H1 (cell line): ENCODE measurements around the gene STARD7.

Source experiments
- BCL11A ChIP-seq, 2 experiments: IDR thresholded peaks; one replicate each; pipeline ENCODE4 v1.6.1; 2011; ENCODE audit warnings: low read depth in 2 of 2, low read length in 2 of 2, mild to moderate bottlenecking in 2 of 2
- CBX5 ChIP-seq: fragments of 300-800, 300-1000 bp; sonication (generic); IDR thresholded peaks from 2 replicates; pipeline ENCODE4 v1.7.1; 2016; ENCODE audit warnings: antibody characterized with exemption, low read length, low read depth
- CHD1 ChIP-seq: IDR thresholded peaks from 2 replicates; pipeline ENCODE4 v1.6.1; 2012; ENCODE audit warnings: low read depth, low read length, improper control_type of control experiment
- EZH2 ChIP-seq: fragments of 200-600 bp; sonication (generic); IDR thresholded peaks from 2 replicates; pipeline ENCODE4 v1.7.1; 2012; ENCODE audit warnings: low read depth, mild to moderate bottlenecking, moderate library complexity, low read length, inconsistent platforms; ENCODE audit not compliant: severe bottlenecking
- GABPA ChIP-seq: IDR thresholded peaks from 2 replicates; pipeline ENCODE4 v1.6.1; 2011; ENCODE audit warnings: mild to moderate bottlenecking, low read length, moderate library complexity, borderline replicate concordance; ENCODE audit not compliant: insufficient read depth
- KDM1A ChIP-seq: fragments of 200-600, 300-600 bp; sonication (generic); IDR thresholded peaks from 2 replicates; pipeline ENCODE4 v1.7.1; 2016; ENCODE audit warnings: mild to moderate bottlenecking, low read length, borderline replicate concordance
- KDM4A ChIP-seq: IDR thresholded peaks from one replicate; pipeline ENCODE4 v1.7.1; 2012; ENCODE audit warnings: low read depth, mild to moderate bottlenecking, moderate library complexity, low read length, inconsistent platforms; ENCODE audit not compliant: severe bottlenecking
- POLR2A ChIP-seq, 2 experiments: IDR thresholded peaks; 1 replicate in 1 of 2; 2 replicates in 1 of 2; pipeline ENCODE4 v1.6.1; 2011; ENCODE audit warnings: low read depth in 2 of 2, low read length in 2 of 2, mild to moderate bottlenecking in 2 of 2; ENCODE audit errors: control extremely low read depth in 1 of 2
- POLR2AphosphoS5 ChIP-seq: IDR thresholded peaks from 2 replicates; pipeline ENCODE4 v1.6.1; 2011; ENCODE audit warnings: low read depth, low read length
- RAD21 ChIP-seq, 2 experiments: IDR thresholded peaks in 1 of 2; conservative IDR thresholded peaks in 1 of 2; 2 replicates each; pipeline ENCODE4 v1.6.1; 2011; ENCODE audit warnings: low read depth in 2 of 2, low read length in 2 of 2, improper control_type of control experiment in 1 of 2, inconsistent platforms in 1 of 2, mild to moderate bottlenecking in 1 of 2, moderate library complexity in 1 of 2
- RNF2 ChIP-seq: fragments of 200-900, 300-1000 bp; sonication (generic); IDR thresholded peaks from 2 replicates; pipeline ENCODE4 v1.7.1; 2016; ENCODE audit warnings: borderline replicate concordance, low read depth, mild to moderate bottlenecking, antibody characterized with exemption, low read length; ENCODE audit not compliant: poor library complexity, severe bottlenecking; ENCODE audit errors: missing control alignments
- TF ChIP-seq, protein P1 (sequence below), 3 experiments: IDR thresholded peaks; 1 replicate in 2 of 3; 2 replicates in 1 of 3; pipeline versions ENCODE4 v1.5.1 to v1.6.1; 2011; ENCODE audit warnings: low read length in 3 of 3, mild to moderate bottlenecking in 3 of 3, inconsistent platforms in 2 of 3, low read depth in 1 of 3, moderate library complexity in 1 of 3; ENCODE audit not compliant: insufficient read depth in 1 of 3; ENCODE audit errors: control extremely low read depth in 1 of 3

- TF ChIP-seq, protein P1, sequence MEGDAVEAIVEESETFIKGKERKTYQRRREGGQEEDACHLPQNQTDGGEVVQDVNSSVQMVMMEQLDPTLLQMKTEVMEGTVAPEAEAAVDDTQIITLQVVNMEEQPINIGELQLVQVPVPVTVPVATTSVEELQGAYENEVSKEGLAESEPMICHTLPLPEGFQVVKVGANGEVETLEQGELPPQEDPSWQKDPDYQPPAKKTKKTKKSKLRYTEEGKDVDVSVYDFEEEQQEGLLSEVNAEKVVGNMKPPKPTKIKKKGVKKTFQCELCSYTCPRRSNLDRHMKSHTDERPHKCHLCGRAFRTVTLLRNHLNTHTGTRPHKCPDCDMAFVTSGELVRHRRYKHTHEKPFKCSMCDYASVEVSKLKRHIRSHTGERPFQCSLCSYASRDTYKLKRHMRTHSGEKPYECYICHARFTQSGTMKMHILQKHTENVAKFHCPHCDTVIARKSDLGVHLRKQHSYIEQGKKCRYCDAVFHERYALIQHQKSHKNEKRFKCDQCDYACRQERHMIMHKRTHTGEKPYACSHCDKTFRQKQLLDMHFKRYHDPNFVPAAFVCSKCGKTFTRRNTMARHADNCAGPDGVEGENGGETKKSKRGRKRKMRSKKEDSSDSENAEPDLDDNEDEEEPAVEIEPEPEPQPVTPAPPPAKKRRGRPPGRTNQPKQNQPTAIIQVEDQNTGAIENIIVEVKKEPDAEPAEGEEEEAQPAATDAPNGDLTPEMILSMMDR (IDR thresholded peaks at IDR 0.05; ENCODE audit: control extremely low read depth in 1 of 3, insufficient read depth in 1 of 3, low read depth in 1 of 3, low read length in 3 of 3), result no peak
- TF ChIP-seq BCL11A (IDR thresholded peaks at IDR 0.05; ENCODE audit: low read depth in 2 of 2, low read length in 2 of 2) (no peak), EZH2 (no peak), CHD1 (no peak), POLR2AphosphoS5 (no peak), GABPA (no peak), CBX5 (no peak), POLR2A (IDR thresholded peaks at IDR 0.05; ENCODE audit: control extremely low read depth in 1 of 2, low read depth in 2 of 2, low read length in 2 of 2) (no peak), KDM1A (no peak), RAD21 (IDR thresholded peaks at IDR 0.05 in 1 of 2, conservative IDR thresholded peaks at IDR 0.05 in 1 of 2; ENCODE audit: low read depth in 2 of 2, low read length in 2 of 2) (no peak), KDM4A (no peak), RNF2 (no peak)
Observed at GRCh38 chr2:96163415-96163767, 45.2 kb downstream of the STARD7 start.
